H9 (cell line): ENCODE data around the gene ULK1. TPM values are rescaled to one million over a fixed set of nuclear protein-coding genes. Genes with fewer than 3 reads are reported as not detected.

ENCODE experiments used
- DNase-seq: peaks from one replicate; pipeline ENCODE4 v3.0.0-alpha.2; 2017
- H2AFZ ChIP-seq: one replicate; pipeline ENCODE4 v1.6.1; 2013; ENCODE audit warnings: mild to moderate bottlenecking, low read length, control low read depth, moderate library complexity
- H2AK5ac ChIP-seq: 2 replicates; pipeline ENCODE4 v1.6.1; 2013; ENCODE audit warnings: low read length, control low read depth, mixed read lengths; ENCODE audit not compliant: insufficient read length
- H2BK120ac ChIP-seq: one replicate; pipeline ENCODE4 v1.6.1; 2013; ENCODE audit warnings: low read depth, mild to moderate bottlenecking, low read length, control low read depth, inconsistent platforms; ENCODE audit not compliant: poor library complexity, severe bottlenecking
- H2BK12ac ChIP-seq: 2 replicates; pipeline ENCODE4 v1.6.1; 2013; ENCODE audit warnings: low read length, control low read depth, mixed read lengths, low read depth; ENCODE audit not compliant: insufficient read length
- H2BK15ac ChIP-seq: 2 replicates; pipeline ENCODE4 v1.6.1; 2013; ENCODE audit warnings: low read depth, low read length, control low read depth
- H2BK20ac ChIP-seq: one replicate; pipeline ENCODE4 v1.6.1; 2013; ENCODE audit warnings: low read depth, mild to moderate bottlenecking, low read length, control low read depth, inconsistent platforms; ENCODE audit not compliant: poor library complexity, severe bottlenecking
- H2BK5ac ChIP-seq: 2 replicates; pipeline ENCODE4 v1.6.1; 2013; ENCODE audit warnings: low read length, control low read depth, mixed read lengths; ENCODE audit not compliant: insufficient read length
- H3K14ac ChIP-seq: 2 replicates; pipeline ENCODE4 v1.6.1; 2013; ENCODE audit warnings: low read length, control low read depth; ENCODE audit not compliant: insufficient read depth
- H3K18ac ChIP-seq: 2 replicates; pipeline ENCODE4 v1.6.1; 2013; ENCODE audit warnings: low read depth, mild to moderate bottlenecking, mixed read lengths, low read length, control low read depth; ENCODE audit not compliant: insufficient read length
- H3K23ac ChIP-seq: 2 replicates; pipeline ENCODE4 v1.6.1; 2013; ENCODE audit warnings: low read length, control low read depth, mixed read lengths, low read depth; ENCODE audit not compliant: insufficient read length
- H3K23me2 ChIP-seq: 2 replicates; pipeline ENCODE4 v1.6.1; 2013; ENCODE audit warnings: low read depth, mild to moderate bottlenecking, mixed read lengths, low read length, control low read depth; ENCODE audit not compliant: insufficient read length, poor library complexity, severe bottlenecking
- H3K27ac ChIP-seq: 2 replicates; pipeline ENCODE4 v1.5.1; 2013; ENCODE audit warnings: low read length, control low read depth, mixed read lengths, low read depth; ENCODE audit not compliant: insufficient read length
- H3K27me3 ChIP-seq: 2 replicates; pipeline ENCODE4 v1.6.1; 2013; ENCODE audit warnings: low read length, control low read depth, inconsistent platforms; ENCODE audit not compliant: insufficient read depth
- H3K4ac ChIP-seq: 2 replicates; pipeline ENCODE4 v1.6.1; 2013; ENCODE audit warnings: low read depth, mild to moderate bottlenecking, control low read depth, inconsistent platforms, low read length, moderate library complexity
- H3K4me1 ChIP-seq: 2 replicates; pipeline ENCODE4 v1.6.1; 2013; ENCODE audit warnings: low read length, control low read depth, inconsistent platforms; ENCODE audit not compliant: insufficient read depth
- H3K4me2 ChIP-seq: 2 replicates; pipeline ENCODE4 v1.6.1; 2013; ENCODE audit warnings: low read length, control low read depth, mixed read lengths; ENCODE audit not compliant: insufficient read length, insufficient read depth
- H3K56ac ChIP-seq: 2 replicates; pipeline ENCODE4 v1.6.1; 2013; ENCODE audit warnings: low read depth, mild to moderate bottlenecking, mixed read lengths, low read length, control low read depth; ENCODE audit not compliant: insufficient read length
- H3K79me1 ChIP-seq: 2 replicates; pipeline ENCODE4 v1.6.1; 2013; ENCODE audit warnings: low read depth, mild to moderate bottlenecking, moderate library complexity, low read length, control low read depth, inconsistent platforms; ENCODE audit not compliant: insufficient read depth, poor library complexity, severe bottlenecking
- H3K79me2 ChIP-seq: 2 replicates; pipeline ENCODE4 v1.6.1; 2013; ENCODE audit warnings: low read length, control low read depth, inconsistent platforms; ENCODE audit not compliant: insufficient read depth
- H3K9ac ChIP-seq: 2 replicates; pipeline ENCODE4 v1.6.1; 2013; ENCODE audit warnings: low read length, control low read depth, mixed read lengths; ENCODE audit not compliant: insufficient read length; ENCODE audit errors: extremely low read depth
- H3K9me3 ChIP-seq: one replicate; pipeline ENCODE4 v1.6.1; 2013; ENCODE audit warnings: low read depth, low read length, inconsistent platforms; ENCODE audit not compliant: control insufficient read depth
- H3T11ph ChIP-seq: one replicate; pipeline ENCODE4 v1.6.1; 2013; ENCODE audit warnings: mild to moderate bottlenecking, low read length, control low read depth, inconsistent platforms
- H4K20me1 ChIP-seq: one replicate; pipeline ENCODE4 v1.6.1; 2013; ENCODE audit not compliant: control insufficient read depth, insufficient read length, insufficient read depth
- H4K5ac ChIP-seq: 2 replicates; pipeline ENCODE4 v1.6.1; 2013; ENCODE audit warnings: low read depth, mild to moderate bottlenecking, mixed read lengths, low read length, control low read depth; ENCODE audit not compliant: insufficient read length
- H4K8ac ChIP-seq: replicated peaks from 2 replicates; pipeline ENCODE4 v1.6.1; 2013; ENCODE audit warnings: low read length, control low read depth, mixed read lengths, low read depth; ENCODE audit not compliant: insufficient read length
- H4K91ac ChIP-seq: 2 replicates; pipeline ENCODE4 v1.6.1; 2013; ENCODE audit warnings: low read depth, mild to moderate bottlenecking, moderate library complexity, mixed read lengths, low read length, control low read depth; ENCODE audit not compliant: insufficient read length
- H3K27ac Mint-ChIP-seq, 3 experiments: 2 replicates in 2 of 3; 3 replicates in 1 of 3; pipeline ENCODE4 v1.8.0; 2020 to 2021; ENCODE audit warnings: mixed read lengths in 3 of 3, mild to moderate bottlenecking in 1 of 3, moderate library complexity in 1 of 3
- H3K27me3 Mint-ChIP-seq: 2 replicates; pipeline ENCODE4 v1.8.0; 2021; ENCODE audit warnings: low read depth, mild to moderate bottlenecking, moderate library complexity, mixed read lengths
- H3K36me3 Mint-ChIP-seq, 3 experiments: 2 replicates in 2 of 3; 3 replicates in 1 of 3; pipeline ENCODE4 v1.8.0; 2020 to 2021; ENCODE audit warnings: low read depth in 3 of 3, mixed read lengths in 3 of 3; ENCODE audit not compliant: insufficient read depth in 1 of 3
- H3K4me1 Mint-ChIP-seq, 2 experiments: 2 replicates each; pipeline ENCODE4 v1.8.0; 2020; ENCODE audit warnings: mixed read lengths in 2 of 2
- H3K4me3 Mint-ChIP-seq, 2 experiments: 2 replicates in 1 of 2; 3 replicates in 1 of 2; pipeline ENCODE4 v1.8.0; 2020 to 2021; ENCODE audit warnings: mild to moderate bottlenecking in 2 of 2, mixed read lengths in 2 of 2, moderate library complexity in 1 of 2
- H3K9me3 Mint-ChIP-seq, 2 experiments: 2 replicates in 1 of 2; 3 replicates in 1 of 2; pipeline ENCODE4 v1.8.0; 2020; ENCODE audit warnings: mild to moderate bottlenecking in 2 of 2, mixed read lengths in 2 of 2, moderate library complexity in 1 of 2
- WGBS: extraction: QIAGEN DNeasy Blood & Tissue Kit; methylation state at CpG from one replicate; pipeline ENCODE4 v1.1.7; 2013; ENCODE audit warnings: missing lambda C conversion rate, low lambda C conversion rate, mixed read lengths; ENCODE audit not compliant: insufficient read length; ENCODE audit errors: extremely low coverage; 5-methylcytosine and 5-hydroxymethylcytosine counted together
- total RNA-seq: library from RNA; stranded (reverse); gene quantifications from 2 replicates; pipeline ENCODE4 v1.2.1, GENCODE V29; 2021
- TF ChIP-seq, protein P1 (sequence below): fragments of 200-600 bp; sonication (generic); conservative IDR thresholded peaks from 3 replicates; pipeline ENCODE4 v1.8.0; 2021; ENCODE audit warnings: antibody characterized with exemption, mild to moderate bottlenecking

ULK1 gene
- total RNA-seq, 1 experiment from 2014 or later: 57.2 TPM

DNA sequence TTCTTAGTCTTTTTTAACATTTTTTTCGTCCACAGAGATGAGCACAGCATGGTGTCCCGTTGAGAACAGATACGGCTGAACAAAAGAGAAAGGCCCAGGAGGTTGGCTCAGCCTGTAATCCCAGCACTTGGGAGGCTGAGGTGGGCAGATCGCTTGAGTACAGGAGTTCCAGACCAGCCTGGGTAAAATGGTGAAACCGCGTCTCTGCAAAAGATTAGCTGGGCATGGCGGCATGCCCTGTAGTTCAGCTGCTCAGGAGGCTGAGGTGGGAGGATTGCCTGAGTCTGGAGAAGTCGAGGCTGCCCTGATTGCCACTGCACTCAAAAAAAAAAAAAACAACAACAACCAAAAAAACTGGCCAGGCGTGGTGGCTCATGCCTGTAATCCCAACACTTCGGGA is 49.5 kb downstream of the ULK1 start:
- Histone ChIP-seq H3K23me2 (no peaks in the 10 kb centered on the region), H4K5ac (no peak overlapping the region), H2AFZ (no peak overlapping the region), H2AK5ac (no peak overlapping the region), H3K4me2 (no peak overlapping the region), H2BK120ac (no peak overlapping the region), H3K27ac (no peak overlapping the region), H2BK5ac (no peak overlapping the region), H3K79me1 (no peaks in the 10 kb centered on the region), H3K18ac (no peak overlapping the region), H3K4me1 (peaks cover 4% of the 10 kb centered on the region; the same call in 1 of the 2 replicates), H3K23ac (no peak overlapping the region), H4K8ac (no peak overlapping the region), H3K9ac (no peak overlapping the region), H2BK12ac (no peak overlapping the region), H4K20me1 (no peaks in the 10 kb centered on the region), H3K79me2 (no peaks in the 10 kb centered on the region), H3K14ac (no peak overlapping the region), H3K4ac (no peak overlapping the region), H3T11ph (no peak overlapping the region), H4K91ac (no peak overlapping the region), H2BK15ac (no peak overlapping the region), H3K9me3 (no peaks in the 10 kb centered on the region), H3K56ac (no peak overlapping the region), H3K27me3 (no peaks in the 10 kb centered on the region), H2BK20ac (no peak overlapping the region)
- H3K27ac Mint-ChIP-seq: 0 out of 7 replicates have a peak overlapping the region, but pooled peaks of 1 of the 3 experiments have one; percentile 55
- H3K4me3 Mint-ChIP-seq: no peak overlapping the region
- peaks cover 1% of the 10 kb centered on the region; the same call in 1 of the 2 replicates for H3K27me3 Mint-ChIP-seq
- H3K4me1 Mint-ChIP-seq: peaks cover 3 to 8% of the 10 kb centered on the region in 2 experiments
- WGBS: no CpG with 5 or more reads among the region's 10 CpGs
- DNase-seq: peak; percentile 11
- TF ChIP-seq, protein P1, sequence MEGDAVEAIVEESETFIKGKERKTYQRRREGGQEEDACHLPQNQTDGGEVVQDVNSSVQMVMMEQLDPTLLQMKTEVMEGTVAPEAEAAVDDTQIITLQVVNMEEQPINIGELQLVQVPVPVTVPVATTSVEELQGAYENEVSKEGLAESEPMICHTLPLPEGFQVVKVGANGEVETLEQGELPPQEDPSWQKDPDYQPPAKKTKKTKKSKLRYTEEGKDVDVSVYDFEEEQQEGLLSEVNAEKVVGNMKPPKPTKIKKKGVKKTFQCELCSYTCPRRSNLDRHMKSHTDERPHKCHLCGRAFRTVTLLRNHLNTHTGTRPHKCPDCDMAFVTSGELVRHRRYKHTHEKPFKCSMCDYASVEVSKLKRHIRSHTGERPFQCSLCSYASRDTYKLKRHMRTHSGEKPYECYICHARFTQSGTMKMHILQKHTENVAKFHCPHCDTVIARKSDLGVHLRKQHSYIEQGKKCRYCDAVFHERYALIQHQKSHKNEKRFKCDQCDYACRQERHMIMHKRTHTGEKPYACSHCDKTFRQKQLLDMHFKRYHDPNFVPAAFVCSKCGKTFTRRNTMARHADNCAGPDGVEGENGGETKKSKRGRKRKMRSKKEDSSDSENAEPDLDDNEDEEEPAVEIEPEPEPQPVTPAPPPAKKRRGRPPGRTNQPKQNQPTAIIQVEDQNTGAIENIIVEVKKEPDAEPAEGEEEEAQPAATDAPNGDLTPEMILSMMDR: no peak
- H3K9me3 Mint-ChIP-seq: no peaks in the 10 kb centered on the region
- H3K36me3 Mint-ChIP-seq: peaks cover 38 to 69% (median 55%) of the 10 kb centered on the region in 3 experiments; a peak in 6 of 7 replicates
